Skin epidermis (tissue), 12 donors: ENCODE results near the gene SWT1.
"Not testable (repeated sequence)": the region's sequence is repeated elsewhere in the genome, so short reads cannot be mapped to it uniquely, and the experiment has no call there.

Experiments
- H3K27ac ChIP-seq, 21 experiments: fragments of 200-600 bp; sonication (generic) in 11 of 21; one replicate each; pipeline ENCODE4 v1.5.0; 2020; ENCODE audit warnings: mild to moderate bottlenecking in 3 of 21, inconsistent platforms in 2 of 21, moderate library complexity in 2 of 21
- H3K4me3 ChIP-seq, 7 experiments: fragments of 200-600 bp; sonication (generic) in 2 of 7; one replicate each; pipeline ENCODE4 v1.5.0; 2020; ENCODE audit warnings: inconsistent platforms in 2 of 7, mild to moderate bottlenecking in 2 of 7, moderate library complexity in 1 of 7

SWT1 gene

GRCh38 chr1:185316163-185317033 lies 159.4 kb downstream of the SWT1 start:
- Histone ChIP-seq H3K27ac (peak overlapping the region; percentile 84 to 100 (median 98)), H3K4me3 (peak overlapping the region; percentile 77 to 95 (median 84))

GRCh38 chr1:185317034-185317885 lies 160.3 kb downstream of the SWT1 start, which contains the start of gene IVNS1ABP:
Gene IVNS1ABP (minus strand): TSS chr1:185317243. CDS start chr1:185309493, 7,750 bp downstream.
- peak within 1 kb of the TSS; percentile 77 to 95 (median 84) for H3K4me3 ChIP-seq
- peak within 1 kb of the TSS; percentile 84 to 100 (median 98) for H3K27ac ChIP-seq

GRCh38 chr1:185317886-185318310 lies 160.9 kb downstream of the SWT1 start:
- Histone ChIP-seq H3K27ac (peak overlapping the region; percentile 84 to 100 (median 98)), H3K4me3 (peak overlapping the region; percentile 77 to 95 (median 84))

GRCh38 chr1:185318431-185319138 lies 161.6 kb downstream of the SWT1 start:
- Histone ChIP-seq H3K4me3 (peak overlapping the region in 1 of 7 experiments; percentile 91), H3K27ac (peak overlapping the region in 20 of 21 experiments; percentile 84 to 100 (median 98))

GRCh38 chr1:185319139-185319475 lies 162.1 kb downstream of the SWT1 start:
- Histone ChIP-seq H3K27ac (peak overlapping the region in 5 of 21 experiments; percentile 31 to 98 (median 98)), H3K4me3 (no peak overlapping the region)

GRCh38 chr1:185321104-185321503 lies 164.1 kb downstream of the SWT1 start:
- H3K4me3 ChIP-seq, H3K27ac ChIP-seq: not testable (repeated sequence)

GRCh38 chr1:185321653-185322221 lies 164.8 kb downstream of the SWT1 start:
- H3K27ac ChIP-seq, result not testable (repeated sequence)

GRCh38 chr1:185322636-185323035 lies 165.7 kb downstream of the SWT1 start:
- H3K27ac ChIP-seq, result no peak overlapping the region

More at GRCh38 chr1:185321653-185322221, 164.8 kb downstream of the SWT1 start:
- not testable (repeated sequence) for H3K4me3 ChIP-seq

GRCh38 chr1:185324118-185324517 lies 167.2 kb downstream of the SWT1 start:
- Histone ChIP-seq H3K27ac (no peak overlapping the region), H3K4me3 (no peak overlapping the region)

More at GRCh38 chr1:185322636-185323035, 165.7 kb downstream of the SWT1 start:
- no peak overlapping the region for H3K4me3 ChIP-seq

- Histone ChIP-seq H3K4me3 (no peak overlapping the region), H3K27ac (no peak overlapping the region)
Measured at GRCh38 chr1:185325413-185325812, 168.4 kb downstream of the SWT1 start.

GRCh38 chr1:185328255-185328654 lies 171.3 kb downstream of the SWT1 start:
- H3K27ac ChIP-seq, result no peak overlapping the region
- H3K4me3 ChIP-seq, result no peak overlapping the region

GRCh38 chr1:185334182-185334581 lies 177.2 kb downstream of the SWT1 start:
- H3K27ac ChIP-seq, result no peak overlapping the region
- H3K4me3 ChIP-seq, result no peak overlapping the region

- H3K27ac ChIP-seq, result peak overlapping the region in 6 of 21 experiments; percentile 11 to 88 (median 53)
- H3K4me3 ChIP-seq, result no peak overlapping the region
Measured at GRCh38 chr1:185337246-185337645, 180.3 kb downstream of the SWT1 start.

GRCh38 chr1:185338719-185339622 lies 182.0 kb downstream of the SWT1 start:
- Histone ChIP-seq H3K27ac (peak overlapping the region in 18 of 21 experiments; percentile 19 to 88 (median 48)), H3K4me3 (no peak overlapping the region)

- no peak overlapping the region for H3K27ac ChIP-seq
- no peak overlapping the region for H3K4me3 ChIP-seq
Measured at GRCh38 chr1:185341196-185341781, 184.3 kb downstream of the SWT1 start.
